H1 (cell line): ENCODE data around the gene CEP120. TPM values are rescaled to one million over a fixed set of nuclear protein-coding genes. Genes with fewer than 3 reads are reported as not detected.

Experiments
- CHD7 ChIP-seq: fragments of 300-600 bp; sonication (generic); IDR thresholded peaks from 2 replicates; pipeline ENCODE4 v1.7.1; 2012; ENCODE audit warnings: low read length, moderate library complexity, mild to moderate bottlenecking, inconsistent platforms; ENCODE audit not compliant: insufficient replicate concordance
- GABPA ChIP-seq: IDR thresholded peaks from 2 replicates; pipeline ENCODE4 v1.6.1; 2011; ENCODE audit warnings: mild to moderate bottlenecking, low read length, moderate library complexity, borderline replicate concordance; ENCODE audit not compliant: insufficient read depth
- JUND ChIP-seq: IDR thresholded peaks from 2 replicates; pipeline ENCODE4 v1.6.1; 2011; ENCODE audit warnings: mild to moderate bottlenecking, improper control_type of control experiment, low read length
- PHF8 ChIP-seq: fragments of 200-600 bp; sonication (generic); conservative IDR thresholded peaks from 2 replicates; pipeline ENCODE4 v1.7.1; 2012; ENCODE audit warnings: low read depth, mild to moderate bottlenecking, inconsistent platforms, low read length, moderate library complexity
- SIN3A ChIP-seq, 2 experiments: IDR thresholded peaks in 1 of 2; conservative IDR thresholded peaks in 1 of 2; 2 replicates each; pipeline ENCODE4 v1.6.1; 2011 to 2012; ENCODE audit warnings: low read length in 2 of 2, improper control_type of control experiment in 1 of 2, low read depth in 1 of 2, mild to moderate bottlenecking in 1 of 2
- SUZ12 ChIP-seq: fragments of 200-600 bp; sonication (generic); IDR thresholded peaks from 2 replicates; pipeline ENCODE4 v1.6.1; 2012; ENCODE audit warnings: mild to moderate bottlenecking, inconsistent platforms, low read length, moderate library complexity, mixed read lengths
- polyA plus RNA-seq, 7 experiments: library from polyadenylated mRNA; depleted of rRNA in 3 of 7; stranded (reverse) in 5 of 7; unstranded in 2 of 7; fragments of >200 nt in 5 of 7; fragments of 200-250 nt in 2 of 7; gene quantifications; 1 replicate in 5 of 7; 2 replicates in 1 of 7; 4 replicates in 1 of 7; pipeline versions ENCODE4 v1.2.1 to v1.2.3, GENCODE V29; 2011 to 2013; ENCODE audit warnings: missing spikeins in 2 of 7, mixed read lengths in 2 of 7
- total RNA-seq: library from RNA; stranded (reverse); fragmentation: NEBNext Ultra II Directional; extraction: Animal tissue kit (Norgen Biotek cat#: 25700); gene quantifications from 2 replicates; pipeline ENCODE4 v1.2.1, GENCODE V29; 2021
- TF ChIP-seq, protein P1 (sequence below): IDR thresholded peaks from 2 replicates; pipeline ENCODE4 v1.6.1; 2011; ENCODE audit warnings: low read length, improper control_type of control experiment

Gene CEP120
- total and polyA plus RNA-seq, 2 of the 8 experiments (the other 6 are each of a cell fraction or from before 2014, with no cell fraction given), result 9.3 to 17.9 TPM

GRCh38 chr5:123429993-123430392 is 6.8 kb upstream of the CEP120 start (continued):
- TF ChIP-seq CHD7 (no peak), GABPA (no peak), SUZ12 (no peak), PHF8 (no peak), JUND (no peak), SIN3A (conservative IDR thresholded peaks at IDR 0.05 in 1 of 2, IDR thresholded peaks at IDR 0.05 in 1 of 2; ENCODE audit: low read depth in 1 of 2, low read length in 2 of 2) (no peak)
- TF ChIP-seq, protein P1, sequence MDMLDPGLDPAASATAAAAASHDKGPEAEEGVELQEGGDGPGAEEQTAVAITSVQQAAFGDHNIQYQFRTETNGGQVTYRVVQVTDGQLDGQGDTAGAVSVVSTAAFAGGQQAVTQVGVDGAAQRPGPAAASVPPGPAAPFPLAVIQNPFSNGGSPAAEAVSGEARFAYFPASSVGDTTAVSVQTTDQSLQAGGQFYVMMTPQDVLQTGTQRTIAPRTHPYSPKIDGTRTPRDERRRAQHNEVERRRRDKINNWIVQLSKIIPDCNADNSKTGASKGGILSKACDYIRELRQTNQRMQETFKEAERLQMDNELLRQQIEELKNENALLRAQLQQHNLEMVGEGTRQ, result no peak
- TF ChIP-seq, all 59 proteins: peak for 0
